Coronary artery (tissue), 2 donors: Measurements from ENCODE around the gene KLF7.
A peak's percentile ranks its signal among the peaks of the same experiment; 100 is the strongest.

Experiments
- DNase-seq: peaks from one replicate; pipeline ENCODE4 v3.0.0-alpha.2; 2017; ENCODE audit warnings: low spot score
- H3K27ac ChIP-seq, 2 donors: fragments of 200-600 bp; sonication (generic); one replicate each; pipeline ENCODE4 v1.5.1; 2016 to 2019
- H3K4me3 ChIP-seq: fragments of 200-600 bp; sonication (generic); 2 replicates; pipeline ENCODE4 v1.5.1; 2016; ENCODE audit warnings: mild to moderate bottlenecking, moderate library complexity
- TF ChIP-seq, protein P1 (sequence below): fragments of 200-600 bp; sonication (generic); IDR thresholded peaks from one replicate; pipeline ENCODE4 v1.5.1; 2019; ENCODE audit warnings: antibody characterized with exemption

The KLF7 gene

DNA sequence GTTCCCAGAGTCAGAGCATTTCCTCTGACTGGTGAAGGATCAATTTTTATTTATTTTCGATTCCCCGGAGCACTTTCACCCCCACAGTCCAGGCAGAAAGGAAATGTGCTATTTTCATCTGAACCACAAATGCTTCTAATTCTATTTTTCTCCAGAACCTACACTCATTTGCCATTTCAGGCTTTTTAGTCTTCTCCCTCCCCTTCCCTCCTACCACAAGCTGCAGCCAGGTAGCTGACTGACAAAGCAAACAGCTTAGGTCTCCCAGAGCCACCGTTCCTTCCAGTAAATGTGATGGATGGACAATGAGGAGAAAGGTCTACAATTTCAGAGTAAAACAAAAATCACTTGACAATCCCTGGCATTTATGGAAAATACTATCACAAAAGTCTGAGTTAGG is 76.9 kb downstream of the KLF7 start:
- Histone ChIP-seq H3K4me3 (no peak overlapping the region), H3K27ac (no peak overlapping the region)
- TF ChIP-seq, protein P1, sequence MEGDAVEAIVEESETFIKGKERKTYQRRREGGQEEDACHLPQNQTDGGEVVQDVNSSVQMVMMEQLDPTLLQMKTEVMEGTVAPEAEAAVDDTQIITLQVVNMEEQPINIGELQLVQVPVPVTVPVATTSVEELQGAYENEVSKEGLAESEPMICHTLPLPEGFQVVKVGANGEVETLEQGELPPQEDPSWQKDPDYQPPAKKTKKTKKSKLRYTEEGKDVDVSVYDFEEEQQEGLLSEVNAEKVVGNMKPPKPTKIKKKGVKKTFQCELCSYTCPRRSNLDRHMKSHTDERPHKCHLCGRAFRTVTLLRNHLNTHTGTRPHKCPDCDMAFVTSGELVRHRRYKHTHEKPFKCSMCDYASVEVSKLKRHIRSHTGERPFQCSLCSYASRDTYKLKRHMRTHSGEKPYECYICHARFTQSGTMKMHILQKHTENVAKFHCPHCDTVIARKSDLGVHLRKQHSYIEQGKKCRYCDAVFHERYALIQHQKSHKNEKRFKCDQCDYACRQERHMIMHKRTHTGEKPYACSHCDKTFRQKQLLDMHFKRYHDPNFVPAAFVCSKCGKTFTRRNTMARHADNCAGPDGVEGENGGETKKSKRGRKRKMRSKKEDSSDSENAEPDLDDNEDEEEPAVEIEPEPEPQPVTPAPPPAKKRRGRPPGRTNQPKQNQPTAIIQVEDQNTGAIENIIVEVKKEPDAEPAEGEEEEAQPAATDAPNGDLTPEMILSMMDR, result no peak
- no peak for DNase-seq

DNA sequence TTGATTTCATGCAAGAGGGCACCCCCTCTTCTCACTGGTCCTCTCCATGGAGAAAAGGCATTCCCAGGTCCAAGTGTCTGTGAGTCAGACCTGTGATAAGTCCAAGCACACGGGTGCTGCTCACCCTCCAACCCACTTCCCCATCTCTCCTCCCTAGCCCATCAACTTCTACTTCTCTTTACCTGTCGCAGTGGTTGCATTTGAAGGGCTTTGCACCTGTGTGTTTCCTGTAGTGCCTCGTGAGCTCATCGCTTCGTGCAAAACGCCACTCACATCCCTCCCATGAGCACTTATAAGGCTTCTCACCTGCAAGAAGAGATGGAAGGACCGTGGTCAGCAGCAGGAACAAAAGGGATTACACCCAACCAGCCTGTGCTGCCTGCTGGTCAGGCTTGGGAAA is 77.5 kb downstream of the KLF7 start:
- Histone ChIP-seq H3K4me3 (no peak overlapping the region), H3K27ac (no peak overlapping the region)
- no peak for DNase-seq
- TF ChIP-seq, protein P1, result no peak

DNA sequence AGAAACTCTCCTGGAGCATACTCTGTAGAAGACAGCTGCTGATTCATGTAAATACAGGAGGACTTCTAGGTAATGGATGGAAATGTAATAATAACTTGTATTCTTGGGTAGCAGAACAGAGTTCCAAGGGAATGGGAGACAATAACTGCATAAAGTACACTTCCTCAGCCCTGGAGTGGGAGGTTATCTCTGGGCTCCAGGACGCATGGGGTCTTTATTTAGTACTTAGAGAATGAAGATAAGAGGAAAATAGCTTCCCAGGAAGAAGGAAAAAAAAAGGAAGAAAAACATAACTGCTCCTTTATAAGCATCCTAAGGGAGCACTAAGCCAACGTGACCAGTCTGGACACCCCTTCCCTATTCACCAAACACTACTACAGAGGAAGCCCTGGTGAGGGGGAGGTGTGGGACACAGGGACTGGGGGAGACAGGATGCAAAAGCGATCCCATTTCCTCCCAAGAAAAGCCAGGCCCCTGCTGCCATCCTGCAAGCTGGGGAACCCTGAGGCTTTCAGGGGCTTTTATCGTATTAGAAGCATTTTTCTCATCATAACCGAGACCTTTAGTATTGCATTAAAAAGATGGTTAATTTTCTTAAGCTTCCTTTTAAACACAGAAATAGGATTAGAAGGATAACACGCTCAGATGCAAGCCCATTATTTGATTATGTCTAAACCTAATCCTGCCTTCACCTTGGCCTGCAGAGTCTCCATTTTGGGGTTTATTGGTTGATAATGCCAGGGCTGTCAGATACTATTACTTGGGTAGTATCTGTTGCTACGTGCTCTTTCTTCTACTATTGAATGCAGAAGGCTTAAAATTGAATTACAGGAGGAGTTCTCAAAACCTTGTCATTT is 78.5 kb downstream of the KLF7 start:
- H3K27ac ChIP-seq, result no peak overlapping the region
- no peak overlapping the region for H3K4me3 ChIP-seq
- TF ChIP-seq, protein P1, result no peak
- no peak for DNase-seq

DNA sequence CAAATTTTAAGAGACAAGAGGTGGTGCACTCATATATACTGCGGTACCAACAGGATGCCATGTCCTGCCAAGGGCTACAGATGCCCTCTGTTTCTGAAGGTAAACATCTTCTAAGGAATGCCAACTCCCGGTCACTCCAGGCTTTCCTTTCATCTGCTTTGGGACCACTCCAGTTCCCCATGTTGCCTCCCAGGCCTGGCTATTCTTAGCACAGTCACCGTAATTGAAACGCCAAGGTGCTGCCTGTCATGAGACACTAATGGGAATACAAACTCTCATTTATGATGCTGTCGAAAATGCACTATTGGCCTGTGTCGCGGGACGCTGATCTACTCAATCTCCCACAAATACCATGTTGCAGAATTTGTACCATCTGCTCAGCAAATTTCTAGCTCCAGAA is 79.6 kb downstream of the KLF7 start:
- H3K4me3 ChIP-seq, result no peak overlapping the region
- DNase-seq, result no peak
- H3K27ac ChIP-seq, result no peak overlapping the region
- TF ChIP-seq, protein P1, result no peak

DNA sequence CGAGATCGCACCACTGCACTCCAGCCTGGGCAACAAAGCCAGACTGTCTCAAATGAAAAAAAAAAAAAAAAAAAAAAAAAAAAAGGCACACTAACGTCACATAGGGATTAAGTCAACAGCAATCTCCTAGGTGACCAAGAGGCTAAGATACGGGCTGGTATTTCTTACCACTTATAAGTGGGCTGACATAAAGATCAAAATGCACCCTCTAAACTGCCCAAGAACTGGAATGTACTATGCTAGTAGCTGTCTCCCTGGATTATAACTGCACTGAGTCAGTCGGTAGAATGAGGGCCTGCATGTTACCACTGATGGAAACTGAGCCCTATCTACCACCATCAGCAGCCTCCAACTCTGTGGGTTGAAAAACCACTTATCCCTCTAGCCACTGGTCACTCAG is 80.6 kb downstream of the KLF7 start:
- Histone ChIP-seq H3K4me3 (no peak overlapping the region), H3K27ac (peak overlapping the region in 1 of 2 donors; percentile 19)
- TF ChIP-seq, protein P1, result no peak
- DNase-seq, result no peak

DNA sequence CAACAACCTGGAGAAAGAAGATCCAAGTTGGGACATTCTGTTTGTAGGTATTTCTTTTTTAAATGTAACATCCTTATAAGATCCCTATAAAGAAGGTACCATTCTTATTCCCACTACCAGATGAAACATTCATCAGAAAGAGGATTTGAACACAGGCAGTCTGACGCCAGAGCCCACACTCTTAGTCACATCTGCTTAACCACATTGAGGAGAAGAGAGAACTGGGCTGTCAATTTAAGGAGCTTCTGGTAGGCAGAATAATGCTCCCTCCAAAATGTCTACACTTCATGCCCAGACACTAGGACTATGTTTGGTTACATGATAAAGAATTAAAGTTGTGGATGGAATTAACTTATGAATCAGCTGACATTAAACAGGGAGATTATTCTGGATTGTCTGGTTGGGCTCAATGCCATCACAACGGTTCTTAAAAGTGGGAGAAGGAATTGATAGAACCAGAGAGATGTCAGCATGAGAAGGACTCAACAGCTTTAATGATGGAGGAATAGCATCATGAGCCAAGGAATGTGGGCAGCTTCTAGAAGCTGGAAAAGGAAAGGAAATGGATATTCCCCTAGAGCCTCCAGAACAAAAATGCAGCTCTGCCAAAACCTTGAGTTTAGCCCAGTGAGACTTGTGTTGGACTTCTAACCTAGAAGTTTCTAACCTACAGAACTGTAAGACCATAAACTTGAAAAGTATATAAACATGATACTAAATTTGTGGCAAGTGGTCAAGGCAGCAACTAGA is 82.2 kb downstream of the KLF7 start:
- no peak overlapping the region for H3K4me3 ChIP-seq
- H3K27ac ChIP-seq, result no peak overlapping the region
- no peak for DNase-seq
- TF ChIP-seq, protein P1, result no peak

DNA sequence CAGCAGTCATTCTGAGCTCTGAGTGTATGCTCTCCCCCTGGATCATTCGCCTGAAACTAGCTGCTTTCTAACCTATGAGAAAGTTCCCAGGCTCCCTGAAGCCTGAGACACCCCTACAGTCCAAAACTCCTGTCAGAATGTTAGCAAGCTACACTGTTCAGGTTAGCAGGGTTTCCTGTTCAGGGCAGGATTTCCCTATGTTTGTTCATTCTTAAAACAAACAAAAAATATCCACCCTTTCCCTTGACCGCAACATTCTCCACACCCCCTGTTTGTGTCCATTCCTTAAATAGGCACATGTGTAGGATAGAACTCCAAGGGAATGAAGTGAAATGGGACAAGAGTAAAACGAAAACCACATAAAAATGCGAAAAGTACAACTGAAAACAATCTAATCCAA is 83.1 kb downstream of the KLF7 start:
- TF ChIP-seq, protein P1, result no peak
- DNase-seq, result no peak
- no peak overlapping the region for H3K4me3 ChIP-seq
- peak overlapping the region in 1 of 2 donors; percentile 17 for H3K27ac ChIP-seq
